Natural killer cell (primary cell): Measurements from ENCODE around the gene P2RX6. TPM values are rescaled to one million over a fixed set of nuclear protein-coding genes. Genes with fewer than 3 reads are reported as not detected.
"Not testable (repeated sequence)": the region's sequence is repeated elsewhere in the genome, so short reads cannot be mapped to it uniquely, and the experiment has no call there.

Experiments used
- ATAC-seq, 3 donors: fragments of 150-1000 bp in 2 of 3; fragments of 200-7000 bp in 1 of 3; cut with Tn5 transposase; 1 replicate in 1 of 3; 2 replicates in 2 of 3; pipeline ENCODE4 v1.10.0; 2021; ENCODE audit warnings: mild to moderate bottlenecking in 2 of 3, moderate library complexity in 2 of 3
- DNase-seq, 2 donors: peaks; one replicate each; pipeline versions ENCODE4 v3.0.0 to v3.0.0-alpha.2; 2013 to 2021; ENCODE audit warnings: mixed read lengths in 1 of 2
- H3K27ac ChIP-seq: one replicate; pipeline ENCODE4 v1.5.1; 2013; ENCODE audit warnings: mild to moderate bottlenecking, low read length
- H3K27me3 ChIP-seq: one replicate; pipeline ENCODE4 v1.6.1; 2013; ENCODE audit warnings: low read length; ENCODE audit not compliant: control insufficient read depth, insufficient read depth
- H3K36me3 ChIP-seq: one replicate; pipeline ENCODE4 v1.6.1; 2013; ENCODE audit warnings: low read length; ENCODE audit not compliant: control insufficient read depth, insufficient read depth
- H3K4me1 ChIP-seq: one replicate; pipeline ENCODE4 v1.6.1; 2013; ENCODE audit warnings: low read length; ENCODE audit not compliant: control insufficient read depth, insufficient read depth
- H3K4me3 ChIP-seq: one replicate; pipeline ENCODE4 v1.5.1; 2013; ENCODE audit warnings: low read length
- H3K9me3 ChIP-seq: one replicate; pipeline ENCODE4 v1.6.1; 2013; ENCODE audit warnings: low read length; ENCODE audit not compliant: control insufficient read depth, insufficient read depth
- H3K27ac Mint-ChIP-seq, 2 donors: one replicate each; pipeline ENCODE4 v1.8.0; 2022; ENCODE audit warnings: mild to moderate bottlenecking in 2 of 2, mixed read lengths in 2 of 2, moderate library complexity in 1 of 2
- H3K27me3 Mint-ChIP-seq, 2 donors: one replicate each; pipeline ENCODE4 v1.8.0; 2022; ENCODE audit warnings: low read depth in 2 of 2, mixed read lengths in 2 of 2
- H3K36me3 Mint-ChIP-seq: one replicate; pipeline ENCODE4 v1.8.0; 2022; ENCODE audit warnings: mixed read lengths
- H3K4me1 Mint-ChIP-seq, 2 donors: one replicate each; pipeline ENCODE4 v1.8.0; 2022; ENCODE audit warnings: mixed read lengths in 2 of 2
- H3K4me3 Mint-ChIP-seq: one replicate; pipeline ENCODE4 v1.8.0; 2022; ENCODE audit warnings: mild to moderate bottlenecking, moderate library complexity, mixed read lengths
- H3K9me3 Mint-ChIP-seq, 2 donors: one replicate each; pipeline ENCODE4 v1.8.0; 2022; ENCODE audit warnings: mixed read lengths in 2 of 2
- CTCF ChIP-seq: fragments of 200-600 bp; IDR thresholded peaks from one replicate; pipeline ENCODE4 v1.8.0; 2022; ENCODE audit warnings: antibody characterized with exemption
- WGBS: methylation state at CpG from one replicate; pipeline ENCODE4 v1.1.7; 2013; ENCODE audit warnings: missing lambda C conversion rate; ENCODE audit not compliant: insufficient coverage; 5-methylcytosine and 5-hydroxymethylcytosine counted together
- intact Hi-C: fragments of 100-400 bp; cut with micrococcal nuclease; formaldehyde crosslinking; loops from one replicate; pipeline ENCODE4 v1.14.2; 2022
- total RNA-seq, 4 donors: library from RNA; stranded (reverse); fragments of 120-200 nt in 1 of 4; gene quantifications; one replicate each; pipeline versions ENCODE4 v1.2.3 to v1.2.4, GENCODE V29; 2013 to 2022

P2RX6 gene
- total RNA-seq, 3 donors from 2014 or later (not counting 1 experiment from before 2014, with no cell fraction given), result 0.14 to 0.93 (median 0.18) TPM

DNA sequence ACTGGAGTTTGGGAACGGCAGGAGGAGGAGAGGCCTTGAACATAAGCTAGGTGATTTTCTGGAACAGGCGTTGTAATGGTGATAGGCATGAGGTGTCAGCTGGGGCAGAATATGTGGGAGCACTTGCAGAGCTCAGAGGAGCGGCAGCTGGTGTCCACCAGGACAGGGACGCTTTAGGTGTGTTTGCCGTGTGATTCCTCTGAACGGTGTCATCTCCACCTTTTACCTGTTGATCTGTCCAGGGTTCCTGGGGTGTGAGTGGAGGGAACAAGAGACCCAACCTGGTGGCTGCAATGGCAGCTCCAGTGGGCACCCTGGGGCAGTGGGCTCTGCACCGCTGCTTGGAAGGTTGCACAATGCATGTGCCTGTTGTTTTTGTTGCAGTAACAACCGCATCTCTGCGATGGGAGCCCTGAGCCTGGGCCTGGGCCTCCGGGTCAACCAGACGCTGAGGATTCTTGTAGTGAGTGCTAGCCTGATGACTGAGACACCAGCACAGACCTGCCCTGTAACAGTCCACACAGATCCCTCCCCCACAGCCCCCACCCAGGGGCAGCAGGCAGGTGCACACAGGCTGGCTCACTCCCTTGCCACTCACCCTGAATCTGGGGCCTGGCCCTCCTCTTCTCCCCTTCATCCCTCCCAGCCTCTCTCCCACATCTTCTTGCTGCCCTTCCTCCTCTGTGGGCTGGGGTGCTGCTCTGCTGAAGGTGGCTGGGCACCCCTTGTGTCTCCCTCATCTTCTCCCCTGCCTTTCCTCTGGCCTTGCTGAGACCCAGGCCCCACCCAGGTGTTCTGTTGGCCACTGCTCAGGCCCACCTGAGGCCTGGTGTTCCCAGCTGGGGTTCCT, 40.0 kb downstream of the P2RX6 start:
- H3K4me1 Mint-ChIP-seq, result peaks cover 5 to 15% of the 10 kb centered on the region in 2 donors
- no peak overlapping the region for H3K27ac Mint-ChIP-seq
- ATAC-seq, result no peak

GRCh38 chr22:21055564-21055834, 40.5 kb downstream of the P2RX6 start:
- Mint-ChIP-seq H3K4me1 (peaks cover 5 to 15% of the 10 kb centered on the region in 2 donors), H3K36me3 (no peaks in the 10 kb centered on the region), H3K27ac (peak overlapping the region in 1 of 2 donors; percentile 62), H3K27me3 (peaks cover 0 to 13% of the 10 kb centered on the region in 2 donors), H3K4me3 (no peak overlapping the region), H3K9me3 (no peaks in the 10 kb centered on the region)
- Histone ChIP-seq H3K4me1 (peaks cover 10% of the 10 kb centered on the region), H3K27ac (no peak overlapping the region), H3K9me3 (no peaks in the 10 kb centered on the region), H3K36me3 (no peaks in the 10 kb centered on the region), H3K4me3 (no peak overlapping the region), H3K27me3 (no peaks in the 10 kb centered on the region)
- WGBS, result 37% methylated on average over 4 of the region's 4 CpGs
- TF ChIP-seq CTCF, result no peak
- DNase-seq (no peak), ATAC-seq (peak in 1 of 3 donors; percentile 15)
- intact Hi-C loops, result no loop called here

More for the DNA sequence above, 40.0 kb downstream of the P2RX6 start:
- Mint-ChIP-seq H3K27me3 (peaks cover 0 to 13% of the 10 kb centered on the region in 2 donors), H3K4me3 (no peak overlapping the region), H3K9me3 (no peaks in the 10 kb centered on the region), H3K36me3 (no peaks in the 10 kb centered on the region)
- 90% methylated on average over 11 of the region's 11 CpGs for WGBS
- no peak overlapping the region for H3K27ac ChIP-seq
- H3K27me3 ChIP-seq, result no peaks in the 10 kb centered on the region
- H3K36me3 ChIP-seq, result no peaks in the 10 kb centered on the region
- H3K4me1 ChIP-seq, result peaks cover 10% of the 10 kb centered on the region
- no peak for DNase-seq
- H3K9me3 ChIP-seq, result no peaks in the 10 kb centered on the region
- intact Hi-C loops, result no loop called here
- no peak for TF ChIP-seq CTCF
- H3K4me3 ChIP-seq, result no peak overlapping the region

GRCh38 chr22:21055880-21056319, 40.9 kb downstream of the P2RX6 start:
- Histone ChIP-seq H3K36me3 (no peaks in the 10 kb centered on the region), H3K27me3 (no peaks in the 10 kb centered on the region), H3K4me1 (peaks cover 10% of the 10 kb centered on the region), H3K27ac (no peak overlapping the region), H3K9me3 (no peaks in the 10 kb centered on the region), H3K4me3 (no peak overlapping the region)
- TF ChIP-seq CTCF, result no peak
- intact Hi-C loops, result no loop called here
- Mint-ChIP-seq H3K27ac (peak overlapping the region in 1 of 2 donors; percentile 62), H3K27me3 (peaks cover 0 to 13% of the 10 kb centered on the region in 2 donors), H3K9me3 (no peaks in the 10 kb centered on the region), H3K36me3 (no peaks in the 10 kb centered on the region), H3K4me1 (peaks cover 5 to 15% of the 10 kb centered on the region in 2 donors), H3K4me3 (no peak overlapping the region)
- ATAC-seq, result peak in 1 of 3 donors; percentile 45
- WGBS, result 31% methylated on average over 7 of the region's 7 CpGs
- peak in 1 of 2 donors; percentile 19 for DNase-seq

DNA sequence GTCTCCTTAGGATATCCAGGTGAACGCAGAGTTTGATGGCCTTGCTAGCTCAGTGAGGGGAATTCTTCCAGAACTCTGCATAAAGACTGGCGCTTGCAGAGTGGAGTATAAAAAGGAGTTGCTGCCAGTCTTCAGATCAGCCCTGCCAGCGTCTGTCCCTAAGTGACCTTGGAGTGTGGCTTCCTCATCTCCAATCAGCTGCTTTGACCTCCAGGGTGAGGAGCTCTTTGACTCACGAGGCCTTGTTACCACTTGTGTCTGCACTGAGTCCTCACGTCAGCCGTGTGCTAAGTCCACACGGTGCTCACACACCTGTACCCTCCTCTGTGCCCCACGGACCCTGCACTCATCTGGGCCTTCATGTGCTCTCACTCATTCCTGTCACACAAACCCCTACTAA, 45.4 kb downstream of the P2RX6 start:
- H3K4me1 ChIP-seq, H3K4me3 Mint-ChIP-seq, ATAC-seq, H3K27me3 ChIP-seq, H3K36me3 ChIP-seq, H3K9me3 ChIP-seq, H3K9me3 Mint-ChIP-seq, H3K4me3 ChIP-seq, H3K27ac Mint-ChIP-seq, intact Hi-C loops, H3K27ac ChIP-seq, H3K36me3 Mint-ChIP-seq, DNase-seq: not testable (repeated sequence)
- Mint-ChIP-seq H3K4me1 (peaks cover 5 to 15% of the 10 kb centered on the region in 2 donors), H3K27me3 (peaks cover 5 to 10% of the 10 kb centered on the region in 2 donors)
- WGBS, result 76% methylated on average over 3 of the region's 8 CpGs

- H3K4me1 ChIP-seq, ATAC-seq, H3K27ac ChIP-seq, H3K9me3 Mint-ChIP-seq, intact Hi-C loops, DNase-seq, H3K36me3 ChIP-seq, H3K4me1 Mint-ChIP-seq, H3K27me3 Mint-ChIP-seq, H3K36me3 Mint-ChIP-seq, H3K9me3 ChIP-seq, H3K27ac Mint-ChIP-seq, H3K4me3 ChIP-seq, H3K4me3 Mint-ChIP-seq, H3K27me3 ChIP-seq: not testable (repeated sequence)
- WGBS, result 91% methylated on average over 14 of the region's 18 CpGs
Measured at GRCh38 chr22:21061660-21062321, 46.8 kb downstream of the P2RX6 start.
